Endothelial cell of umbilical vein (primary cell): ENCODE results near the gene MCCC1. TPM values are rescaled to one million over a fixed set of nuclear protein-coding genes. Genes with fewer than 3 reads are reported as not detected.

ENCODE experiments used
- Bru-seq: library from RNA; stranded (reverse); fragments of 400-500 nt; gene quantifications from one replicate; lab custom pipeline; 2021; lab: Mats Ljungman, UMichigan
- BruChase-seq, 2 experiments: library from RNA; stranded (reverse); fragments of 400-500 nt; gene quantifications; one replicate each; lab custom pipeline; 2021; lab: Mats Ljungman, UMichigan
- BruUV-seq: library from RNA; stranded (reverse); fragments of 400-500 nt; replicated peaks from 2 replicates; lab custom pipeline; 2021; lab: Mats Ljungman, UMichigan
- CTCF ChIA-PET: fragments of 300-600, 350-600 bp; sonication (Branson Sonifier 250); formaldehyde crosslinking; loops from one replicate; lab custom pipeline; 2021; ENCODE audit warnings: antibody characterized with exemption, inconsistent platforms; lab: Charles Lee
- POLR2A ChIA-PET: fragments of 300-600, 350-600 bp; sonication (Branson Sonifier 250); formaldehyde crosslinking; loops from one replicate; lab custom pipeline; 2021; ENCODE audit warnings: antibody characterized with exemption, inconsistent platforms; lab: Charles Lee
- DNase-seq: peaks from one replicate; pipeline ENCODE4 v3.0.0-alpha.2; 2011; ENCODE audit warnings: low read depth, low spot score
- FAIRE-seq: peaks from 2 replicates; lab custom pipeline; 2011; peaks lifted over from hg19 to GRCh38; lab: Jason Lieb, UNC
- H2AFZ ChIP-seq: 2 replicates; pipeline ENCODE4 v1.6.0; 2012; ENCODE audit warnings: low read depth, low read length, control low read depth, inconsistent platforms
- H3K27ac ChIP-seq: 2 replicates; pipeline ENCODE4 v1.5.1; 2011; ENCODE audit warnings: low read depth, mild to moderate bottlenecking, control low read depth, low read length, moderate library complexity; ENCODE audit not compliant: insufficient read depth
- H3K27me3 ChIP-seq, 2 experiments: 2 replicates each; pipeline versions ENCODE4 v1.6.0 to v1.6.1; 2011; ENCODE audit warnings: low read length in 2 of 2, mixed read lengths in 1 of 2; ENCODE audit not compliant: control insufficient read depth in 2 of 2, insufficient read depth in 2 of 2
- H3K36me3 ChIP-seq, 2 experiments: 2 replicates in 1 of 2; 3 replicates in 1 of 2; pipeline ENCODE4 v1.5.1; 2011; ENCODE audit warnings: low read length in 2 of 2, mild to moderate bottlenecking in 1 of 2, moderate library complexity in 1 of 2; ENCODE audit not compliant: control insufficient read depth in 2 of 2, insufficient read depth in 2 of 2; ENCODE audit errors: extremely low read depth in 1 of 2
- H3K4me1 ChIP-seq: 3 replicates; pipeline ENCODE4 v1.5.1; 2011; ENCODE audit warnings: mild to moderate bottlenecking, low read length; ENCODE audit not compliant: control insufficient read depth, insufficient read depth; ENCODE audit errors: extremely low read depth
- H3K4me2 ChIP-seq: 2 replicates; pipeline ENCODE4 v1.6.1; 2011; ENCODE audit warnings: low read length, control low read depth, mixed read lengths; ENCODE audit not compliant: insufficient read depth
- H3K4me3 ChIP-seq, 3 experiments: fragments of 200-600 bp in 1 of 3; sonication (generic), shearing (Covaris generic) in 1 of 3; replicated peaks in 1 of 3; 2 replicates each; pipeline ENCODE4 v1.5.1; 2011 to 2016; ENCODE audit warnings: control low read depth in 3 of 3, low read length in 3 of 3, mild to moderate bottlenecking in 2 of 3, inconsistent platforms in 1 of 3, low read depth in 1 of 3, moderate library complexity in 1 of 3; ENCODE audit not compliant: insufficient read depth in 1 of 3
- H3K79me2 ChIP-seq: 2 replicates; pipeline ENCODE4 v1.6.0; 2012; ENCODE audit warnings: low read length, inconsistent platforms; ENCODE audit not compliant: control insufficient read depth, insufficient read depth
- H3K9ac ChIP-seq: replicated peaks from 2 replicates; pipeline ENCODE3; 2011; ENCODE audit warnings: low read length, control low read depth; ENCODE audit not compliant: insufficient read depth; ENCODE audit errors: extremely low read depth
- H3K9me1 ChIP-seq: replicated peaks from 3 replicates; pipeline ENCODE4 v1.6.0; 2011; ENCODE audit warnings: mild to moderate bottlenecking, low read length; ENCODE audit not compliant: control insufficient read depth, insufficient read depth; ENCODE audit errors: extremely low read depth
- H3K9me3 ChIP-seq: replicated peaks from 2 replicates; pipeline ENCODE4 v1.5.1; 2012; ENCODE audit warnings: low read length, inconsistent platforms; ENCODE audit not compliant: control insufficient read depth, insufficient read depth
- H4K20me1 ChIP-seq: replicated peaks from 2 replicates; pipeline ENCODE3; 2011; ENCODE audit warnings: mild to moderate bottlenecking, low read length; ENCODE audit not compliant: control insufficient read depth, insufficient read depth; ENCODE audit errors: extremely low read depth
- FOS ChIP-seq: IDR thresholded peaks from 2 replicates; pipeline ENCODE4 v1.6.1; 2011; ENCODE audit warnings: mild to moderate bottlenecking, low read length, moderate library complexity, borderline replicate concordance; ENCODE audit not compliant: insufficient read depth
- GATA2 ChIP-seq: IDR thresholded peaks from 2 replicates; pipeline ENCODE4 v1.7.0; 2011; ENCODE audit warnings: low read depth, mild to moderate bottlenecking, moderate library complexity, mixed read lengths, low read length; ENCODE audit not compliant: insufficient read length, insufficient read depth
- JUN ChIP-seq: IDR thresholded peaks from 2 replicates; pipeline ENCODE4 v1.6.1; 2011; ENCODE audit warnings: borderline replicate concordance, low read depth; ENCODE audit not compliant: insufficient read length, insufficient read depth
- MAX ChIP-seq: IDR thresholded peaks from 2 replicates; pipeline ENCODE4 v1.6.1; 2011; ENCODE audit not compliant: insufficient read depth, insufficient read length
- POLR2A ChIP-seq: IDR thresholded peaks from 2 replicates; pipeline ENCODE4 v1.6.1; 2012; ENCODE audit warnings: low read depth, mild to moderate bottlenecking, control low read depth, low read length
- POLR2AphosphoS5 ChIP-seq: IDR thresholded peaks from 2 replicates; pipeline ENCODE4 v1.6.1; 2012; ENCODE audit warnings: low read depth, mild to moderate bottlenecking, control low read depth, low read length, moderate library complexity; ENCODE audit not compliant: insufficient read depth
- dilution Hi-C: fragments of 300-500 bp; cut with MboI; formaldehyde crosslinking; loops from one replicate; pipeline ENCODE4 v1.15.0; 2019; ENCODE audit warnings: low sequenced_read_pairs; ENCODE audit not compliant: extremely low pct_ligation_motif_present
- intact Hi-C: fragments of 100-400 bp; cut with micrococcal nuclease; formaldehyde crosslinking; loops from one replicate; pipeline ENCODE4 v1.10.0; 2022
- long read RNA-seq: library from polyadenylated mRNA; stranded (forward); transcript quantifications from one replicate; pipeline ENCODE4 v2.0.0, GENCODE V29; 2021
- polyA minus RNA-seq, 3 experiments: library from RNA; depleted of rRNA, polyadenylated mRNA; stranded (reverse); fragments of >200 nt; gene quantifications; 1 replicate in 1 of 3; 2 replicates in 2 of 3; pipeline ENCODE4 v1.2.3, GENCODE V29; 2011
- polyA plus RNA-seq, 4 experiments: library from polyadenylated mRNA; depleted of rRNA in 3 of 4; stranded (reverse) in 3 of 4; unstranded in 1 of 4; fragments of >200 nt; gene quantifications; 2 replicates each; pipeline versions ENCODE4 v1.2.1 to v1.2.3, GENCODE V29; 2011 to 2012; ENCODE audit warnings: missing spikeins in 1 of 4
- total RNA-seq: library from RNA; stranded (reverse); gene quantifications from 2 replicates; pipeline ENCODE4 v1.2.3, GENCODE V29; 2021

Gene MCCC1
- total RNA-seq = 19.7 and 22.7 TPM in 2 replicates
- polyA plus RNA-seq = 7.5 and 9.2 TPM in 2 replicates
- polyA plus RNA-seq (2011; cell fraction: cytosol; rRNA removed) = 10.6 and 11.5 TPM in 2 replicates
- 25.1 and 30.4 TPM in 2 replicates for polyA plus RNA-seq (2011; cell fraction: nucleus; rRNA removed)
- 17.0 and 17.4 TPM in 2 replicates for polyA plus RNA-seq (2012)
- polyA minus RNA-seq = 17.8 and 20.7 TPM in 2 replicates
- 12.1 TPM for polyA minus RNA-seq (2011; cell fraction: cytosol; rRNA and poly(A)+ RNA removed)
- 17.5 and 29.3 TPM in 2 replicates for polyA minus RNA-seq (2011; cell fraction: nucleus; rRNA and poly(A)+ RNA removed)
- percentile 65 among the genes with signal in this experiment for Bru-seq, nascent RNA
- BruChase-seq, experiment 1, labeled RNA remaining after a 6-hour chase = percentile 54 among the genes with signal in this experiment
- percentile 60 among the genes with signal in this experiment for BruChase-seq, experiment 2, labeled RNA remaining after a 2-hour chase
- long read RNA-seq, transcript MCCC1-201 (19 exons, 2,545 nt) = major isoform, 29 of 37 reads
- long read RNA-seq, partial matches to known transcripts = 3 of 37 reads
- long read RNA-seq, other reads (novel, unspliced or antisense) = 4 of 37 reads

GRCh38 chr3:183099026-183099837 lies at the start of gene MCCC1:
TSS of gene MCCC1 (minus strand) at chr3:183099496. CDS start at chr3:183099440, 56 bp downstream.
- DNase-seq (peak; percentile 98), FAIRE-seq (peak; percentile 99)
- Histone ChIP-seq H3K9me3 (no peaks in the 10 kb centered on the region), H3K4me3 (peak within 1 kb of the TSS; percentile 62 to 84 (median 79)), H3K36me3 (no peaks in the 10 kb centered on the region), H4K20me1 (no peaks in the 10 kb centered on the region), H2AFZ (peak within 1 kb of the TSS; percentile 68), H3K9me1 (no peaks in the 10 kb centered on the region), H3K4me1 (peaks cover 15% of the 10 kb centered on the region), H3K9ac (peak within 1 kb of the TSS; percentile 78), H3K4me2 (peak within 1 kb of the TSS; percentile 96), H3K27me3 (no peaks in the 10 kb centered on the region), H3K27ac (peak within 1 kb of the TSS; percentile 43), H3K79me2 (peaks cover 5% of the 10 kb centered on the region)
- ChIA-PET CTCF (interaction anchor here (0.9 to 2.1 kb wide), 3 partner anchors 9 to 14 kb away, joined by 3 to 9 read pairs (median 4); no protein-coding TSS in a partner anchor), POLR2A (no interaction called here)
- TF ChIP-seq POLR2A (peak; percentile 69), POLR2AphosphoS5 (peak; percentile 48), MAX (peak; percentile 98), JUN (no peak), GATA2 (no peak), FOS (no peak)
- dilution Hi-C loops (no loop called here), intact Hi-C loops (loop anchor here (5.0 kb wide), 1 partner anchor 182 kb away; no protein-coding TSS in a partner anchor)
- BruUV-seq = no TSS peak
